Prostate gland (tissue), 2 donors: ENCODE results near the gene ENTPD1. TPM values are rescaled to one million over a fixed set of nuclear protein-coding genes. Genes with fewer than 3 reads are reported as not detected.
"Not testable (repeated sequence)": the region's sequence is repeated elsewhere in the genome, so short reads cannot be mapped to it uniquely, and the experiment has no call there.

Source experiments
- DNase-seq: peaks from one replicate; pipeline ENCODE4 v3.0.0-alpha.2; 2019; ENCODE audit warnings: low spot score
- H3K27ac ChIP-seq, 2 donors: fragments of 200-600 bp; sonication (generic); 2 replicates each; pipeline ENCODE4 v1.5.1; 2017 to 2019
- H3K27me3 ChIP-seq: fragments of 200-600 bp; sonication (generic); replicated peaks from 2 replicates; pipeline ENCODE4 v1.5.1; 2019; ENCODE audit not compliant: insufficient read depth
- H3K36me3 ChIP-seq, 2 donors: fragments of 200-600 bp; sonication (generic); 1 replicate in 1 of 2; 2 replicates in 1 of 2; pipeline versions ENCODE4 v1.5.1 to v1.8.1; 2017 to 2019
- H3K4me1 ChIP-seq: fragments of 200-600 bp; sonication (generic); replicated peaks from 2 replicates; pipeline ENCODE4 v1.5.1; 2019
- H3K4me3 ChIP-seq, 2 donors: fragments of 200-600 bp; sonication (generic); 2 replicates each; pipeline ENCODE4 v1.5.1; 2017 to 2019
- H3K9me3 ChIP-seq: fragments of 200-600 bp; sonication (generic); 2 replicates; pipeline ENCODE4 v1.5.1; 2017
- CTCF ChIP-seq, 4 experiments: fragments of 200-600 bp in 2 of 4; fragments of 450-650 bp in 2 of 4; sonication (generic) in 2 of 4; IDR thresholded peaks; 1 replicate in 3 of 4; 2 replicates in 1 of 4; pipeline ENCODE4 v1.5.1; 2016 to 2019; ENCODE audit warnings: antibody characterized with exemption in 4 of 4, mild to moderate bottlenecking in 2 of 4, moderate library complexity in 2 of 4
- POLR2A ChIP-seq: fragments of 450-650 bp; IDR thresholded peaks from one replicate; pipeline ENCODE4 v1.6.1; 2016; ENCODE audit warnings: antibody characterized with exemption, mild to moderate bottlenecking
- POLR2AphosphoS5 ChIP-seq: sonication (generic); formaldehyde crosslinking; IDR thresholded peaks from one replicate; pipeline ENCODE4 v1.6.1; 2017; ENCODE audit warnings: antibody characterized with exemption
- WGBS: methylation state at CpG from one replicate; pipeline ENCODE4 v1.1.5; 2018; 5-methylcytosine and 5-hydroxymethylcytosine counted together
- intact Hi-C: fragments of 100-400 bp; cut with DNase I; formaldehyde crosslinking; loops from one replicate; pipeline ENCODE4 v1.14.2; 2022
- total RNA-seq, 2 donors: library from RNA; depleted of rRNA; stranded (reverse); fragments of >200 nt; gene quantifications; one replicate each; pipeline ENCODE4 v1.1.0, GENCODE V29; 2016

Gene ENTPD1
- total RNA-seq, 2 donors from 2014 or later: 7.0 to 9.3 TPM

DNA sequence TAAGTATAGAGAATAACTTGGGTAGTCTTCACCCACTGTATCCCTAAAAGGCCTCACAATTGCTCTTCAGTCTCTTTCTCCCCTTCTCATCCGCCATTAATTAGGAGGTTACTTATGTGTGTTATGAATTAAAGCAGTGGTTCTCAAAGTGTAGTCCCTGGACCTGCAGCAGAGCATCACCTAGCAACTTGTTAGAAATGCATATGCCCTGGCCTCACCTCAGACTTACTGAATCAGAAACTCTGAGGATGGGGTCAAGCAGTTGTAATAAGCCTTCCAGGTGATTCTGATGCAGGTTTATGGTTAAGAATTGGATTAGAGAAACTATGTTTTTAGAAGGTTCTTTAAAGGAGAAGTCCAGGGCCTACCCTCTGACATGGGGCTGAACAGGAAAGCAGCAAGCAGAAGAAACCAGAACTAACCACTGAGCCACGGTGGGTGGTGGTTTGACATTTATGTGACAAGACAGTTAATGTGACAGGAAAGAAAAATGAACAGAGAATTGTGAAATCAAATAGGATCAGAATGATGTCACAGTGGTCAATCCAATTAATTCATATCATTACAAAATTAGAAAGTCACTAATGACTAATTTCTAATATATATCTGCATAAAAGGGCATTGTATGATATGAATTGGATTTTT lies 37.6 kb downstream of the ENTPD1 start:
- H3K36me3 ChIP-seq: no peaks in the 10 kb centered on the region
- WGBS: 78% methylated on average over 2 of the region's 2 CpGs
- TF ChIP-seq CTCF (IDR thresholded peaks at IDR 0.05) (no peak), POLR2A (no peak), POLR2AphosphoS5 (no peak)
- peak overlapping the region in 1 of 2 donors; percentile 22 for H3K27ac ChIP-seq
- no peaks in the 10 kb centered on the region for H3K27me3 ChIP-seq
- no peak overlapping the region for H3K4me3 ChIP-seq
- H3K4me1 ChIP-seq: no peaks in the 10 kb centered on the region
- no peaks in the 10 kb centered on the region for H3K9me3 ChIP-seq
- intact Hi-C loops: no loop called here
- no peak for DNase-seq

DNA sequence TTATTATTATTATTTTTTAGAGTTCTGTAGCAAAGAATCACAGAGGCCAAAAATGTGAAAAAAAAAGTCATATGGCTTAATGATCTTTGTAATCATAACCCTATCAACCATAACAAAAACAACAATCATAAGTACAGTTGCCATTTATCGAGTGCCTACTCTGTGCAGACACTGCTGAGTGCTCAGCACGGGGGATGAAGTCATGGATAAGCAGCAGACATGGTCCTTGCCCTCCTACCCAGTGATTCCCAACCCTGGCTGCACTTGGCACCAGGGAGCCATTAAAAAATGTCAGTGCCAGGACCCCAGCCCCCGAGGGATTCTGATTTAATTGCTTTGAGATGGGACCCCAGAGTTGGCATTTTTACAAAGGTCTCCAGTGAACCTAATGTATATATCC lies 38.2 kb downstream of the ENTPD1 start:
- no peak for TF ChIP-seq POLR2A
- no peak for TF ChIP-seq POLR2AphosphoS5
- TF ChIP-seq CTCF (IDR thresholded peaks at IDR 0.05): no peak
- Histone ChIP-seq H3K27ac (no peak overlapping the region), H3K9me3 (no peaks in the 10 kb centered on the region), H3K4me3 (no peak overlapping the region), H3K4me1 (no peaks in the 10 kb centered on the region), H3K36me3 (no peaks in the 10 kb centered on the region), H3K27me3 (no peaks in the 10 kb centered on the region)
- intact Hi-C loops: no loop called here
- no peak for DNase-seq
- WGBS: 82% methylated on average over 3 of the region's 3 CpGs

DNA sequence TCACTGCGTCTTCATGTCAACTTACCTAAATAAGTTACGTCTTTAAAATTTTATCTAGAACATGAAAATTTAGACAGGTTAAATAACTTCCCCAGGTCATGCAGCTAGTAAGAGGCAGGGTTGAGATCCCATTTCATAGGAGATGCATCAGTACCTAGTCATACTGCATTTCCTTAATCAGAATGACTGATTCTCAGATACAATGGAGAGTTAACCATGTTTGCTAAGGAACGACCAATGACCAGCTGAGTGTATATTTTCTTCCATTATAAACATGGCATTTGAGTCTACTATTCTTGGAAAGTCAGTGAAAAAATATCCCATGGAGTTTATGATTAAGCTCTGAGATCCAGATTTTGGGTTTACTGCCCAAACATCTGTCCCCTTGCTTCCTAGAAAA lies 39.6 kb downstream of the ENTPD1 start:
- no peaks in the 10 kb centered on the region for H3K4me1 ChIP-seq
- intact Hi-C loops: no loop called here

DNA sequence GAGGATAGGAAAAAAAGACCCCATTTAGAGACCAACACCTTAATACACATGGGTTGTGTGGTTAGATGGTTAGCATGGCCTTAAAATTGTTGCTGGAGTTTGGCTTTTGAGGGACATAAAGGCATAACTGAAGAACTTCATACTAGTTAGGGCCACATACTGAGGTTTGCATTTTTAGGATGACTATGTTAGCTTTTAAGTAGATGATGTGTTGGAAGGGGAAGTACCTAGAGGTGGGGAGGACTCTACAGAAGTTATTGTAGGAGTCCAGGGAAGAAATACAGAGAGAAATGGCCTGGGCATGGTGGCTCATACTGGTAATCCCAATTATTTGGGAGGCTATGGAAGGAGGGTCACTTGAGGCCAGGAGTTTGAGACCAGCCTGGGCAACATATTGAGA lies 40.5 kb downstream of the ENTPD1 start:
- Histone ChIP-seq H3K36me3 (no peaks in the 10 kb centered on the region), H3K27me3 (no peaks in the 10 kb centered on the region), H3K27ac (no peak overlapping the region), H3K4me1 (no peaks in the 10 kb centered on the region), H3K9me3 (no peaks in the 10 kb centered on the region), H3K4me3 (no peak overlapping the region)
- DNase-seq: no peak
- TF ChIP-seq POLR2AphosphoS5 (no peak), POLR2A (no peak), CTCF (IDR thresholded peaks at IDR 0.05) (no peak)
- intact Hi-C loops: no loop called here

More for the DNA sequence above, 39.6 kb downstream of the ENTPD1 start:
- Histone ChIP-seq H3K36me3 (no peaks in the 10 kb centered on the region), H3K4me3 (no peak overlapping the region), H3K27me3 (no peaks in the 10 kb centered on the region), H3K9me3 (no peaks in the 10 kb centered on the region), H3K27ac (no peak overlapping the region)
- 89% methylated on average over 3 of the region's 3 CpGs for WGBS
- DNase-seq: no peak
- TF ChIP-seq POLR2AphosphoS5 (no peak), CTCF (IDR thresholded peaks at IDR 0.05) (no peak), POLR2A (no peak)

DNA sequence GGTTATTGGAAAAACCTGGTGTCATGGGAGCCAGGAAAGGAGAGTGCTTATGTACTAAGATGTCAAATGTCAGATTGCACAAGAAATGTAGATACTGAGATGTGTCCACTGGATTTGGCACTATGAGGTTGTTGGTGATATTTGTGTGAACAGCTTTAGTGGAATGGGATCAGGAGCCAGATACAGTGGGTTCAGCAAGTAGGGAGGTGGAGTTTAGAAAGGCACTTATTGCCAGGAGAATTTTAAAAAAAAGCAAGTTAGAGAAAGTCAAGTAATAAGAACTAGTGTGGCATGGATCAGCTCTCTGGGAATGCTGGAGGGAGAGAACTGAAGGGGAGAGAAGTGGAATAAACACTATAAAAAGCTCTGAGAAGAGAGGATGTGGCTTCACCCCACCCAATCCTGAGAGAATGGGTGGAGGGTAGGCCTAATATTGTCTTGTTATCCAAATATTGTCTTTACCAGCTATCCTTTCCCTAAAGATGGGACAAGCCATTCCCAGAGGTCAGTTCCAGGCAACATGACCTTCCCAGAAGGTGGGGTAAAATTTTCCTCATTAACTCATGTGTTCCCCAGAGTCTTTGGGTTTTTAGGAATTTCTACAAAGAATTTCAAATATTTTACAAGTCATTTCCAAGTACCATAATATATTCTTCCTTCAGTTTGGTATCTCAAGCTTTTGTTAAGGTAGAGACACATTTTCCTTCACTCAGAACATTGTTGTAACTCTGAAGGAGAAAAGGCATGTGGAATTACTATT lies 42.3 kb downstream of the ENTPD1 start:
- no peak for TF ChIP-seq CTCF (IDR thresholded peaks at IDR 0.05)
- TF ChIP-seq POLR2A: no peak
- no peak for TF ChIP-seq POLR2AphosphoS5
- no peaks in the 10 kb centered on the region for H3K4me1 ChIP-seq
- intact Hi-C loops: no loop called here
- no peak overlapping the region for H3K4me3 ChIP-seq
- no peaks in the 10 kb centered on the region for H3K36me3 ChIP-seq
- DNase-seq: no peak
- no peaks in the 10 kb centered on the region for H3K9me3 ChIP-seq
- no peaks in the 10 kb centered on the region for H3K27me3 ChIP-seq
- no peak overlapping the region for H3K27ac ChIP-seq

DNA sequence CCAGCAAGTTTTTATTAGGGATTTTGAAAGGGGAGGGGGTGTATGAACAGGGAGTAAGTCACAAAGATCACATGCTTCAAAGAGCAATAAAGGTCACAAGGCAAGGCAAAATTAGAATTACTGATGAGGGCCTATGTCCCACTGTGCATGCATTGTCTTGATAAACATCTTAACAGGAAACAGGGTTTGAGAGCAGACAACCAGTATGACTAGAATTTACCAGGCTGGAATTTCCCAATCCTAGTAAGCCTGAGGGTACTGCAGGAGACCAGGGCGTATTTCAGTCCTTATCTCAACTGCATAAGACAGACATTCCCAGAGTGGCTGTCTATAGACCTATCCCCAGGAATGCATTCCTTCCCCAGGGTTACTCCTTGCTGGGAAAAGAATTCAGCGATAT lies 44.3 kb downstream of the ENTPD1 start:
- H3K9me3 ChIP-seq, H3K27me3 ChIP-seq, H3K4me3 ChIP-seq, H3K36me3 ChIP-seq, H3K27ac ChIP-seq, intact Hi-C loops, H3K4me1 ChIP-seq, DNase-seq: not testable (repeated sequence)
- WGBS: 78% methylated on average over 2 of the region's 2 CpGs

DNA sequence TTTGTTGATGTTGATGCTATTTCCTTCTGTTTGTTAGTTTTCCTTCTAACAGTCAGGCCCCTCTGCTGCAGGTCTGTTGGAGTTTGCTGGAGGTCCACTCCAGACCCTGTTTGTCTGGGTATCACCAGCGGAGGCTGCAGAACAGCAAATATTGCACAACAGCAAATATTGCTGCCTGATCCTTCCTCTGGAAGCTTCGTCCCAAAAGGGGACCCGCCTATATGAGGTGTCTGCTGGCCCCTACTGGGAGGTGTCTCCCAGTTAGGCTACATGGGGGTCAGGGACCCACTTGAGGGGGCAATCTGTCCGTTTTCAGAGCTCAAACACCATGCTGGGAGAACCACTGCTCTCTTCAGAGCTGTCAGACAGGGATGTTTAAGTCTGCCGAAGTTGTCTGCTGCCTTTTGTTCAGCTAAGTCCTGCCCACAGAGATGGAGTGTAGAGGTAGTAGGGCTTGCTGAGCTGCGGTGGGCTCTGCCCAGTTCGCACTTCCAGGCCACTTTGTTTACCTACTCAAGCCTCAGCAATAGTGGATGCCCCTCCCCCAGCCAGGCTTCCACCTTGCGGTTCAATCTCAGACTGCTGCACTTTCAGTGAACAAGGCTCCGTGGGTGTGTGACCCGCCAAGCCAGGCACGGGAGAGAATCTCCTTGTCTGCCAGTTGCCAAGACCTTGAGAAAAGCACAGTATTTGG lies 50.9 kb downstream of the ENTPD1 start:
- H3K27me3 ChIP-seq, H3K36me3 ChIP-seq, H3K27ac ChIP-seq, H3K9me3 ChIP-seq, H3K4me3 ChIP-seq, DNase-seq, H3K4me1 ChIP-seq, intact Hi-C loops: not testable (repeated sequence)
- 73% methylated on average over 11 of the region's 11 CpGs for WGBS
